ENCODE data around the gene HSD17B1. TPM values are rescaled to one million over a fixed set of nuclear protein-coding genes. Genes with fewer than 3 reads are reported as not detected.

HSD17B1 gene
- total RNA-seq, 1 experiment from 2014 or later = 0.22 TPM

GRCh38 chr17:42564815-42565522, 12.2 kb downstream of the HSD17B1 start:
- Histone ChIP-seq H2AFZ (ENCODE audit: low read length) (no peak overlapping the region), H3K9me2 (replicated peaks; ENCODE audit: insufficient read depth, low read length) (no peaks in the 10 kb centered on the region), H3K27me3 (ENCODE audit: low read length) (no peaks in the 10 kb centered on the region), H3K27ac (ENCODE audit: low read length) (no peak overlapping the region), H3K9me3 (ENCODE audit: low read length) (no peaks in the 10 kb centered on the region), H4K20me1 (ENCODE audit: insufficient read depth, low read depth, low read length) (no peaks in the 10 kb centered on the region), H3K79me2 (ENCODE audit: low read length) (peaks cover 48% of the 10 kb centered on the region), H3K4me3 (ENCODE audit: low read length) (no peak overlapping the region), H3K4me2 (ENCODE audit: low read depth, low read length, poor library complexity, severe bottlenecking) (no peak overlapping the region), H3K4me1 (ENCODE audit: low read length) (peaks cover 39% of the 10 kb centered on the region), H3K36me3 (ENCODE audit: insufficient read depth, low read length) (peaks cover 19% of the 10 kb centered on the region; the same call in 1 of the 2 replicates), H3K9ac (ENCODE audit: low read length) (no peak overlapping the region)
- DNase-seq = no peak

- Histone ChIP-seq H3K9me2 (replicated peaks; ENCODE audit: insufficient read depth, low read length) (no peaks in the 10 kb centered on the region), H3K4me1 (ENCODE audit: low read length) (peaks cover 39% of the 10 kb centered on the region), H3K4me2 (ENCODE audit: low read depth, low read length, poor library complexity, severe bottlenecking) (no peak overlapping the region), H2AFZ (ENCODE audit: low read length) (no peak overlapping the region), H3K9me3 (ENCODE audit: low read length) (no peaks in the 10 kb centered on the region), H3K27ac (ENCODE audit: low read length) (no peak overlapping the region), H3K4me3 (ENCODE audit: low read length) (no peak overlapping the region), H3K36me3 (ENCODE audit: insufficient read depth, low read length) (peaks cover 19% of the 10 kb centered on the region; the same call in 1 of the 2 replicates), H3K79me2 (ENCODE audit: low read length) (peaks cover 48% of the 10 kb centered on the region), H3K27me3 (ENCODE audit: low read length) (no peaks in the 10 kb centered on the region), H3K9ac (ENCODE audit: low read length) (no peak overlapping the region; the same call in 1 of the 2 replicates), H4K20me1 (ENCODE audit: insufficient read depth, low read depth, low read length) (no peaks in the 10 kb centered on the region)
- DNase-seq = no peak
Observed at GRCh38 chr17:42565523-42566214, 12.9 kb downstream of the HSD17B1 start.

DNA sequence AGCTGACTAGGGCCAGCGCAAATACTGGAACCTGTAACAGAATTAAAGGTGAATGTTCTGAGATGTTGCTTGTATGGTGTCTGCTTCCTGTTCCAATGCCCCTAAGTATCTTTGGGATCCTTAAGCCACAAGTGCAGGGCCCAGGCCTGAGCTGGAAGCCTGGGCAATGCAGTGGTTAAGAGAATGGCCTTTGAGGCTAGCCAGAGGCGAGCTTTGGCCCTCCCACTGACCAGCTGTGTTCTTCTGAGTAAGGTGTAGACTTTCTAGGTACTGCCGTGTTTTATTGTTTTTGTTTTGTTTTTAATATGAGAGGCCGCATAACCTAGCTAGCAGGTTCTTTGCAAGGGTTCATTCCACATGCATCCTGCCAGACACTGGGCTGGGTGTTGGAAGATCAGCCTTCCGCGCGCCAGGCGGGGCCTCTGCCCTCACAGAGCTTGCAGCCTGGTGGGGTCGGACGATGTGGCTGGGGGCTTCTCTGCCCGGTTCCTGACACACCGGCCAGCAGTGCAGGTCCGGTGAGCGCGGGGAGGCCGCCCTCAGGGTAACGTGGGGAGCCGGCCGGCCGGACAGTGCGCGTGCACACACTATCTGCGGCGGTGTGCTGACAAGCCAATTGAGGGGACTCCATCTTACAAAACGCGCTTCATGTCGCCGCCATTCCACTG, 13.6 kb downstream of the HSD17B1 start:
- Histone ChIP-seq H3K9ac (ENCODE audit: low read length) (peak overlapping the region; percentile 94), H3K4me2 (ENCODE audit: low read depth, low read length, poor library complexity, severe bottlenecking) (peak overlapping the region; percentile 100), H3K79me2 (ENCODE audit: low read length) (peaks cover 47% of the 10 kb centered on the region), H3K9me2 (replicated peaks; ENCODE audit: insufficient read depth, low read length) (no peaks in the 10 kb centered on the region), H3K27ac (ENCODE audit: low read length) (no peak overlapping the region), H3K4me1 (ENCODE audit: low read length) (peaks cover 38% of the 10 kb centered on the region), H2AFZ (ENCODE audit: low read length) (no peak overlapping the region), H3K4me3 (ENCODE audit: low read length) (peak overlapping the region; percentile 99), H3K36me3 (ENCODE audit: insufficient read depth, low read length) (peaks cover 20% of the 10 kb centered on the region; the same call in 1 of the 2 replicates), H3K27me3 (ENCODE audit: low read length) (no peaks in the 10 kb centered on the region), H4K20me1 (ENCODE audit: insufficient read depth, low read depth, low read length) (no peaks in the 10 kb centered on the region), H3K9me3 (ENCODE audit: low read length) (no peaks in the 10 kb centered on the region)
- DNase-seq = no peak

DNA sequence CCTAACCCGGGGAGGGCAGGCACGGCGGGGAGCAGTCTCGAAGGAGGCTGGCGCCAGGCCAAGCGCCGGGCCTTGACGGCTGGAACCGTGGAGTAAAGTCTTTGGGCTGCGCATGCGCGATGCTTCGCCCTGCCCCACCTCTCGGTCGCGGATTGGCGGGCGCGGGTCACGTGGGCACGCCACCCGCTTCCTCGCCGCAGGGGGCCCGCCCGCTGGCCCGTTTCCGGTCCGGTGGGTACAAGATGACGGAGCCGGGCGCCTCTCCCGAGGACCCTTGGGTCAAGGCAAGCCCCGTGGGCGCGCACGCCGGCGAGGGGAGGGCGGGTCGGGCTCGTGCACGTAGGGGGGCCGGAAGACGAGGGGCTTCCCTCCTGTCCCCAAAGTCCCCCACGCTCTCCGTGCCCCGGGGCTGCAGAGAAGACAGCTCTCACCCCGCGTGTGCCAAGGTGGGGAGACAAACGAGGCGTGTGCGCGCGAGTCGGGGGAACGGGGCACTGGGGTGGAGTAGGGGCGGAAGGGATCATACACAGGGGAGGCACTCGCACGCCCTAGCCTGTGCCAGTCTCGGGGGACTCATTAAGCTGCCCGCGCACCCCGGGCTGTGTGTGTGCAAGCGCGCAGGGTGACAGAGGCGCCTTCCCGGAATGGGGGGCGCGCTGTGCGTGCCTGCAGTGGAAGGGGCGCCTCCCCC, 14.3 kb downstream of the HSD17B1 start, which contains the start of gene MLX:
Gene MLX, plus strand, starts transcription at position 218 of the 691 bp plus-strand sequence. Its CDS starts 25 bp downstream, at position 243.
- Histone ChIP-seq H3K4me1 (ENCODE audit: low read length) (peaks cover 33% of the 10 kb centered on the region), H3K4me3 (ENCODE audit: low read length) (peak within 1 kb of the TSS; percentile 99), H3K27me3 (ENCODE audit: low read length) (no peaks in the 10 kb centered on the region), H3K4me2 (ENCODE audit: low read depth, low read length, poor library complexity, severe bottlenecking) (peak within 1 kb of the TSS; percentile 100), H3K9me2 (replicated peaks; ENCODE audit: insufficient read depth, low read length) (no peaks in the 10 kb centered on the region), H3K36me3 (ENCODE audit: insufficient read depth, low read length) (peaks cover 25% of the 10 kb centered on the region), H3K79me2 (ENCODE audit: low read length) (peaks cover 42% of the 10 kb centered on the region), H3K27ac (ENCODE audit: low read length) (peak within 1 kb of the TSS; percentile 79), H4K20me1 (ENCODE audit: insufficient read depth, low read depth, low read length) (no peaks in the 10 kb centered on the region), H3K9me3 (ENCODE audit: low read length) (no peaks in the 10 kb centered on the region), H3K9ac (ENCODE audit: low read length) (peak within 1 kb of the TSS; percentile 94), H2AFZ (ENCODE audit: low read length) (0 out of 2 replicates have a peak within 1 kb of the TSS, but pooled peaks have one; percentile 42)
- peak; percentile 97 for DNase-seq

GRCh38 chr17:42568341-42569111, 15.8 kb downstream of the HSD17B1 start:
- Histone ChIP-seq H3K9me2 (replicated peaks; ENCODE audit: insufficient read depth, low read length) (no peaks in the 10 kb centered on the region), H3K4me3 (ENCODE audit: low read length) (no peak overlapping the region), H3K9me3 (ENCODE audit: low read length) (no peaks in the 10 kb centered on the region), H3K9ac (ENCODE audit: low read length) (no peak overlapping the region), H4K20me1 (ENCODE audit: insufficient read depth, low read depth, low read length) (no peaks in the 10 kb centered on the region), H3K79me2 (ENCODE audit: low read length) (peaks cover 27% of the 10 kb centered on the region), H3K27me3 (ENCODE audit: low read length) (no peaks in the 10 kb centered on the region), H3K4me1 (ENCODE audit: low read length) (peaks cover 27% of the 10 kb centered on the region), H2AFZ (ENCODE audit: low read length) (no peak overlapping the region), H3K36me3 (ENCODE audit: insufficient read depth, low read length) (peaks cover 33% of the 10 kb centered on the region), H3K27ac (ENCODE audit: low read length) (no peak overlapping the region), H3K4me2 (ENCODE audit: low read depth, low read length, poor library complexity, severe bottlenecking) (peak overlapping the region; percentile 100)
- DNase-seq = no peak

- Histone ChIP-seq H3K27ac (ENCODE audit: low read length) (no peak overlapping the region), H3K79me2 (ENCODE audit: low read length) (peaks cover 28% of the 10 kb centered on the region), H4K20me1 (ENCODE audit: insufficient read depth, low read depth, low read length) (no peaks in the 10 kb centered on the region), H3K9me3 (ENCODE audit: low read length) (no peaks in the 10 kb centered on the region), H3K27me3 (ENCODE audit: low read length) (no peaks in the 10 kb centered on the region), H3K4me1 (ENCODE audit: low read length) (peaks cover 29% of the 10 kb centered on the region), H2AFZ (ENCODE audit: low read length) (no peak overlapping the region), H3K9me2 (replicated peaks; ENCODE audit: insufficient read depth, low read length) (no peaks in the 10 kb centered on the region), H3K4me2 (ENCODE audit: low read depth, low read length, poor library complexity, severe bottlenecking) (no peak overlapping the region), H3K36me3 (ENCODE audit: insufficient read depth, low read length) (peaks cover 36% of the 10 kb centered on the region), H3K9ac (ENCODE audit: low read length) (no peak overlapping the region), H3K4me3 (ENCODE audit: low read length) (no peak overlapping the region)
- DNase-seq = no peak
Observed at GRCh38 chr17:42571435-42572225, 18.9 kb downstream of the HSD17B1 start.

DNA sequence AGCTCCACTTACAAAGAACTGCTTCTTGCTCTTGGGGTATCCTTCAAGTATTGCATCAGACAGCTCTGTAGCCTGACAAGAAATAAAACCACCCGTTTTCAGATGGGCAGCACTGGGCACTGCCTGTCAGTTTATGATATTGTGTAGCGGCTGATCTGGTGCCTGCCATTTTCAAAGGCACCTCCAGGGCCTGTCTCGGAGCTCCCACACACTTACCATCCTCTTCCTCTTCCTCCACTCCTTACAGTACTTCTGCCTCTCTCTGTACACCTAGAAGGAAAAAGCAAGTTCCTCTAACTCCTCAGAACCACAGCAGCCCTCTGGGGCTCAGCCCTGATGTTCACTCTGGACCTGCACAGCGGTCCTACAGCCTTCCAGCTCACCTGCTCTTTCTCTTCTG, 20.4 kb downstream of the HSD17B1 start:
- H3K4me3 ChIP-seq (ENCODE audit: low read length) = no peak overlapping the region
- H4K20me1 ChIP-seq (ENCODE audit: insufficient read depth, low read depth, low read length) = no peaks in the 10 kb centered on the region
- H3K27ac ChIP-seq (ENCODE audit: low read length) = no peak overlapping the region
- H3K9me3 ChIP-seq (ENCODE audit: low read length) = no peaks in the 10 kb centered on the region
- peaks cover 36% of the 10 kb centered on the region for H3K36me3 ChIP-seq (ENCODE audit: insufficient read depth, low read length)
- H3K27me3 ChIP-seq (ENCODE audit: low read length) = no peaks in the 10 kb centered on the region
- H3K9ac ChIP-seq (ENCODE audit: low read length) = 0 out of 2 replicates have a peak overlapping the region, but pooled peaks have one; percentile 15
- no peak overlapping the region for H2AFZ ChIP-seq (ENCODE audit: low read length)
- DNase-seq = no peak
- H3K4me2 ChIP-seq (ENCODE audit: low read depth, low read length, poor library complexity, severe bottlenecking) = no peak overlapping the region
- no peaks in the 10 kb centered on the region for H3K9me2 ChIP-seq (replicated peaks; ENCODE audit: insufficient read depth, low read length)
- H3K79me2 ChIP-seq (ENCODE audit: low read length) = peaks cover 29% of the 10 kb centered on the region
- peaks cover 30% of the 10 kb centered on the region for H3K4me1 ChIP-seq (ENCODE audit: low read length)
